Stimulated activated CD4-positive, alpha-beta T cell treated with anti-CD3 and anti-CD28 coated beads, Interleukin-12 subunit alpha, Interleukin-12 subunit beta, amount 100 ng/mL, for 48 hours (primary cell): ENCODE measurements around the gene GNA14.
"Not testable (repeated sequence)": the region's sequence is repeated elsewhere in the genome, so short reads cannot be mapped to it uniquely, and the experiment has no call there.

Source experiments
- DNase-seq, 3 donors: peaks; one replicate each; pipeline ENCODE4 v3.0.0-alpha.2; 2020; ENCODE audit warnings: low read depth in 2 of 3, low spot score in 1 of 3

GNA14 gene

DNA sequence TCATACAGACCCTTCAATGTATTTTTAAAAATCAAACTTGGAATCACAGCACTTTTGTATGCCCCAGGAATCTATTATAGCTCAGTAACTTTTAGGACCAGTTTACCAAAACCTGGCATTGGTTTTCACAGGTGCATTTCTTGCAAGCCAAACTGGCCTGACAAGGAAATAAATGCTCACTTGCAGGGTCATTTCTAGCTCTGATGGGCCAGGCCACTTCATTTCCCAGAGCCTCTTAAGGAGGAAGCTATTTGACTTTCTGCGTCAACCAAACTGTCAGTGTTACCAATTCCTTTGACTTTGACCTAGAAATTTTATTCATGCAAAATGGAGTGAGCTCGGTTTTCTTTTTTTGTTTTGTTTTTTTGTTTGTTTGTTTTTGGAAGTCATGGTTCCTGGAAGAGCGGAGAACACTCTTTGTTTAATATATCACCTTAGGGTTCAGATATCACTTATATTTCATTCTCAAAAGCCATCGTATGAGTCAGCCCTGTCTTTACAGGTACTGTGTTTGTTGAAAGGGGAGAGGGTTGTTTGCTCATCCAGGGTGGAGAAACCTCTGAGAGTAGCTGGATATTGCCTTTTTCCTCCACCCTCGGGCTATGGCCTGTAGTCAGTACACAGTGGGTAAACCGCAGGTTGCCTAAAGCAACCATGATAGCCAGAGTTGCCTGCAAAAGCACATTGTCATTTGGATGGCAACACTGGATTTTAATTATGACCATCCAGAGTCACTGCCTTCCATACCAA, 58.9 kb downstream of the GNA14 start:
- no peak for DNase-seq

- DNase-seq = no peak
Measured at GRCh38 chr9:77588271-77588937, 59.7 kb downstream of the GNA14 start.

GRCh38 chr9:77587851-77588250, 60.3 kb downstream of the GNA14 start:
- DNase-seq = no peak

DNA sequence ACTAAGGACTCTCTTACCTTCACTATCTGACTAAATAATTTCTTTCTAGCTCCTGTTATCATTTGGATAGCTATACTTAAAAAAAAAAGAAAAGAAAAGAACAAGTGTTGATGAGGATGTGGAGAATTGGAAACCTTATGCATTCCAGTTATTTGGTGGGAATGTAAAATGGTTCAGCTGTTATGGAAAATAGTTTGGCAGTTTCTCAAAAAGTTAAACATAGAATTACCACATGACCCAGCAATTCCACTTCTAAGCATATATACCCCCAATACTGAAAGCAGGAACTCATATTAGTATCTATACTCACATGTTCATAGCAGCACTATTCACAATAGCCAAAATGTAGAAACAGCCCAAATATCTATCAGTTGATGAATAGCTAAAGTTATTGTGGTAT, 61.1 kb downstream of the GNA14 start:
- DNase-seq = no peak

- DNase-seq = no peak
Measured at GRCh38 chr9:77586591-77586990, 61.5 kb downstream of the GNA14 start.

GRCh38 chr9:77585335-77585786, 62.8 kb downstream of the GNA14 start:
- no peak for DNase-seq

DNA sequence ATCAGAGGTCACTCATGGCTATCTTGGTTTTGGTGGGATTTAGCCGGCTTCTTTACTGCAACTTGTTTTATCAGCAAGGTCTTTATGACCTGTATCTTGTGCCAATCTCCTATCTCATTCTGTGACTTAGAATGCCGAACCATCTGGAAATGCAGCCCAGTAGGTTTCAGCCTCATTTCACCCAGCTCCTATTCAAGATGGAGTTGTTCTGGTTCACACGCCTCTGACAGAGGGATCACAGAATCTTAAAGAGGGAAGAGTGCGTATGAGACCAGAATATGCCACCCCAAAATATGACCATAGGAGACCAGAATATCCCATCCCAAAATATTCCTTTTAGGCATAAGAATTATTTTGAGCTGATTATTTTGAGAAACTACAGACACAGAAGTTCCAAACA, 63.2 kb downstream of the GNA14 start:
- DNase-seq = not testable (repeated sequence)

GRCh38 chr9:77582961-77583576, 65.1 kb downstream of the GNA14 start:
- no peak for DNase-seq

GRCh38 chr9:77582525-77582924, 65.6 kb downstream of the GNA14 start:
- DNase-seq = no peak

DNA sequence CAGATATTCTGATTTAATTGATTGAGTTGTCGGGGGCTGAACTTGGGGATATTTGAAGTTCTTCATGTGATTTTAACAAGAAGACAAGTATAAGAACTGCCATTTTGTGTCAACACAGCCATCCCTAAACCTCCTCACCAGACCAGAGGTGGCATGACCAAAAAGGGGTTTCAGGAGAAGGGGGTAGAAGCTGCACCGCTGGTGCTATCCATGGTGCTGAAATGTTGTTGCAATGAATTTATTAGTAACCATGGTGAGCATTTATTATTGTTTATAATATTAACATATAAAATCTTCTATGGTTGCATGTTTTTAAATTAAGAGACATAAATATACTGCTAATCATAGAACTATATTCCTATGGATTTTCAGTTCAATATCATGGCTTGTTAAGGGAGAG, 72.3 kb downstream of the GNA14 start:
- DNase-seq = no peak

DNA sequence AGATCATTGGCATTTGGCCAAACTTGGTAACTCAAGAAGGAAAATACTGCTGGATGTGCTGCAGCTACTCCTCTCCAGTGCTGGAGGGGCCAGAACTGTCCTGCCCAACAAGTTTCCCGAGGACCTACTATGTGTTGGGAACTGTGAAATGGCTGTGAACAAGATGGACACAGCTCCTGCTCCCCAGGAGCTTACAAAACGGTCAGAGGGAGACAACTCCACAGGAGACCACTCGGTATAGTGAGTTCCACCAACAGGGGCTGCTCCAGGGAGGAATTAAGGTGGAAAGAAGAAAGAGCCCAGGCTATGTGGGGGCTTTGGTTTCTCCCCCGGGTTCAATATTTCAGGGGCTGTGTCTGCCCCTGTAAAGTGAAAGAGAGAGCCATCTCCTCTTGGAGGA, 78.8 kb downstream of the GNA14 start:
- no peak for DNase-seq

DNA sequence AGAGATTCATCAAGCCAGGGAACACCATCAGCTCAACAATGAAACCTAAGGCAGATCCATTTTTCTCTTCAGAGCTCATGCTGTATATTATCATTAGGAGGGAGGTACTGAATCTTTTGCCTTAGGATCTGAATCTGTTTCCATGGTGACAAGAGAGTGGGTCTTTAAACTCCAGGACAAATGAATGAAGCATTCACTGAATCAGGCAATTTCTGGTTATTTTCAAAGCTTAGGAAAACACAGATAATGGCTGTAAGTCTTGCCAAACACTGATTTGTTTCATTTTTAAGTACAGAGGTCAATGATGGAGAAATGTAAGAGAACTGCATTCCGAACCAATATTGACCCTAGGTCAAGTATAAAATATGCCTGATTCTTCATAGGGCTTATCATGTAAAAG, 84.9 kb downstream of the GNA14 start:
- no peak for DNase-seq

DNA sequence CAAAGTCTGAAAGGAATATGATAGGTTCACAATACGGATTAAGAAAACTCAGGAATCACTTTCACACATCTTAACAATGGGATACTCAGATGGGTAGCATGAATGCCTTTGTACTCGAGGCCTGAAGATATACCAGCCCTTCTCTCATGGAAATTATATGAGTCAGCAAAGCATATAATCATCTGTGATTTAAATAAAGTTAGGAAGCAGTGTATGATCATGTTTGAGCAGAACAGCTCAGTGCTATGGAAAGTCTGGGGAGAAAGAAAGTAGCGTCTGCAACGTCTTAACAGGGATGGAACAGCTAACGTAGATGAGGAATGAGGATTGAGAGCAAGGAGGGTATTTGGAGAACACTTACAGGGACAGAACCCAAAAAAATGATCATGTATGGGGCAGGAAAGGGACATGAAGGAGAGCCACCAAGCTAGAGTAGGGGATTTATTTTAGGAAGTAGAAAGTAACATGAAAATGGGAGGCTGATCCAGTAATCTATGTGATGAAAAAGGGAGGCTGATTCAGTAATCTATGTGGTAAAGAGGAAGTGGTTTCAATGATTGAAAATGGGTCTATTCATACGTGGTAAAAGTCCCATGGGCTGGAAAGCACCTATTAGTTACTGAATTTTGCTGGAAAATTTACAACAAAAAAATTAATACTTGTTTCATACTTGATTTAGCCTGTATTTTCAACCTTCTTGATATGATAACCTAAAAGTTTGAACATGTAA, 85.9 kb downstream of the GNA14 start:
- DNase-seq = no peak

DNA sequence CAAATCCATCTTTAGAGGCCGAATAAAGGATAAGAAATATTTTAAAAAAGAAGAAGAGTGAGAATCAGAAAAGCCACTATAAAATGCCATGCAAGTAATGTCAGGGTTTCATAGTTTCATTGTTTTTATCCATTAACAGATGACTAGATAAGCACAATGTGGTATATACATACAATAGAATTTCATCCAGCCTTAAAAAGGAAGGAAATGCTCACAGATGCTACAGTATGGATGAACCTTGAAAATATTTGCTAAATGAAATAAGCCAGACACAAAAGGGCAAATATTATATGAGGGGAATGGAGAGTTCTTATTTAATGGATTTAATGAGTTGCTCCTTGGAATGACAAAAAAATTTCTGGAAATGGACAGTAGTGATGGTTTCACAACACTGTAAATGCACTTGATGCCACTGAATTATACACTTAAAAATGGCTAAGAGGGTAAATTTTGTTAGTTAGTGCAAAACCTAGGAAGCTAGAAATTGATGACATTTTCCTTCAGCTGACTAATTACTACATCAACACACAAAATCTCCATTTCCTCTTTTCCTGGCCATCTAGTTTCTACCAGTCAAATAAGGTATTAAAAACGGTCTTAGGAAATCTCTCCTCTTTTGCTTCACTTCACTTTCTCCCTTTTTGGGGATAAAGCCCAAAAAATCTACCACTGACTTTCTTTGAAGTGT, 86.6 kb downstream of the GNA14 start:
- no peak for DNase-seq

DNA sequence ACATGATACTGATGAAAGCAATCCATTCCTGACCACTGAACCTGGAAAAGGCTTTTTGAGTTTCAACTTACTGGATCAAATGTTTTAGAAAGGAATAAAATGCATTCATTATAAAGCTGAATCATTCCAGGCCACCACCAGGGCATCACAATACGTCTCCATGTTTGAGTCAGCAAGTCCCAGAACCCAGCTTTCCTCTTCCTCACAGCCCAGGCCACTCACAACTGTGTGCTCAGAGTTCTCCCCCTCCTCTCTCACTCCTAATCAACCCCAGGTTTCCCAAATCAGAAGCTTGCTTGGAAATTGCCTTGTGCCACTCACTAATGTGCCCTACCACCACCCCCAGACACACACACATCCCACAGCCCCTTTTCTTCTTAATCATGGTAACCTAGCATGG, 91.7 kb downstream of the GNA14 start:
- no peak for DNase-seq

DNA sequence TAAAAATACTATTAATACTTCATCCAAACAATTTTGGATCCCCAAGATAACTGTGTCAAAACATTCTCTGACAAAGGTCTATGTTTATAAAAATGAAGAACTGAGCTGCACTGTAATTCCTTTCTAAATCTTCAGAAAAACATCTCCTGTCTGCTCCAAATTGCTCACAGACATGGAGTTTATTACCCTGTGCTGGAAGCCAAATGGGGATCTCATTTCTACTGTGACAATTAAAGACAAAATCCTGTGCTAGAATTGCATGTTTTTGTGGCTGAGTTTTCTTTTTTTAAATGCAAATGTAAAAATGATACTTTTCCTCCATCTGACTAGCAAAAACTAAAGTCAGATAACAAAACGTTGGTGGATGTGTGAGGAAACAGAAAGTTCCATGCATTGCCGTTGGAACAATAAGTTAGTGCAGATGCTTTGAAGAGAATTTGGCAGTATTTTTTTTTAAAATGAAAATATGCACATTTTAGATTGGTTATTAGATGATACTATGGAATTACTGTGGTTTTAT, 93.5 kb downstream of the GNA14 start:
- no peak for DNase-seq

GRCh38 chr9:77547106-77547730, 100.9 kb downstream of the GNA14 start:
- DNase-seq = no peak

DNA sequence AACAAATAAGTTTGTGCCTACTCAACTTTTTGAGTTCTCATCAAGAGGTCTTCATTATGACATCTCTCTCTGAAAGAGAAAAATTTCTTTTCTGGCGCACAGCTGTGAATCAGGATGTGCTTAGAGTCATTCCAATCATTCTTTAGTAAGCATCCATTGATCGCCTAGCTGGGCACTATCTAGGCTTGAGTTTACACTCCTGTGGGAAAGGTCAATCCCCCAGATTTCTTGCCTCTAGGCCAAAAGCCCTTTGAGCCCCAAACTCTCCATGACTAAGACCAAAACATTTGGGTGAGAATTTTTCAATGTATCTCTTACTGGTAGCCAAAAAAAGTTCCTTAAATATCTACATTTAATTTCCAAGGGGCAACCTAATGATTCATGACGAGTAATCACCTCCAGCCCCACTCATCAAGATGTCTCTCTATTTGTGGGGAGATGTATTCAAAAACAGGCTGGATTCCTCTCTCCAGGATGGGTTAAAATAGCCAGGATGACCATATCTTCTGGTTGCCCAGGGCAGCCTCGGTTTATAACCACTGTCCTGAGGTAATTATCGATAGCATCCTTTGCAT, 101.7 kb downstream of the GNA14 start:
- DNase-seq = no peak

GRCh38 chr9:77544546-77544945, 103.6 kb downstream of the GNA14 start:
- DNase-seq = no peak
